Activated naive CD4-positive, alpha-beta T cell treated with anti-CD3 and anti-CD28 coated beads, Interleukin-2, amount 50 U/mL, for 72 hours (primary cell): ENCODE measurements around the gene CSTPP1. TPM values are rescaled to one million over a fixed set of nuclear protein-coding genes. Genes with fewer than 3 reads are reported as not detected.
"Not testable (repeated sequence)": the region's sequence is repeated elsewhere in the genome, so short reads cannot be mapped to it uniquely, and the experiment has no call there.

Experiments used
- ATAC-seq, 2 donors: fragments of 150-1000 bp; cut with Tn5 transposase; 2 replicates each; pipeline ENCODE4 v1.10.0; 2021; ENCODE audit warnings: mild to moderate bottlenecking in 2 of 2, moderate library complexity in 2 of 2
- DNase-seq, 2 donors: peaks; one replicate each; pipeline ENCODE4 v3.0.0; 2021 to 2022; ENCODE audit warnings: low spot score in 2 of 2
- H3K27ac Mint-ChIP-seq, 2 donors: one replicate each; pipeline ENCODE4 v1.8.0; 2022; ENCODE audit warnings: mild to moderate bottlenecking in 2 of 2, mixed read lengths in 2 of 2
- H3K36me3 Mint-ChIP-seq, 2 donors: one replicate each; pipeline ENCODE4 v1.8.0; 2022; ENCODE audit warnings: mixed read lengths in 2 of 2
- H3K9me3 Mint-ChIP-seq, 2 donors: one replicate each; pipeline ENCODE4 v1.8.0; 2022; ENCODE audit warnings: mixed read lengths in 2 of 2
- total RNA-seq, 2 donors: library from RNA; stranded (reverse); gene quantifications; one replicate each; pipeline ENCODE4 v1.2.3, GENCODE V29; 2022

Gene CSTPP1
- total RNA-seq, 2 donors from 2014 or later = 12.5 to 29.2 TPM

DNA sequence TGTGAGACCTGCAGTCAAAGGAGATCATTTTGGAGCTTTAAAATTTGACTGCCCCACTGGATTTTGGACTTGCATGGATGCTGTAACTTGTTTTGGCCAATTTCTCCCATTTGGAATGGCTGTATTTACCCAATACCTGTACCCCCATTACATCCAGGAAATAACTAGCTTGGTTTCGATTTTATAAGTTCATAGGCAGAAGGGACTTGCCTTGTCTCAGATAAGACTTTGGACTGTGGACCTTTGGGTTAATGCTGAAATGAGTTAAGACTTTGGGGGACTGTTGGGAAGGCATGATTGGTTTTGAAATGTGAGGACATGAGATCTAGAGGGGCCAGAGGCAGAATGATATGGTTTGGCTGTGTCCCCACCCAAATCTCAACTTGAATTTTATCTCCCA is 7.9 kb upstream of the CSTPP1 start:
- not testable (repeated sequence) for DNase-seq, H3K36me3 Mint-ChIP-seq, ATAC-seq, H3K9me3 Mint-ChIP-seq, H3K27ac Mint-ChIP-seq

DNA sequence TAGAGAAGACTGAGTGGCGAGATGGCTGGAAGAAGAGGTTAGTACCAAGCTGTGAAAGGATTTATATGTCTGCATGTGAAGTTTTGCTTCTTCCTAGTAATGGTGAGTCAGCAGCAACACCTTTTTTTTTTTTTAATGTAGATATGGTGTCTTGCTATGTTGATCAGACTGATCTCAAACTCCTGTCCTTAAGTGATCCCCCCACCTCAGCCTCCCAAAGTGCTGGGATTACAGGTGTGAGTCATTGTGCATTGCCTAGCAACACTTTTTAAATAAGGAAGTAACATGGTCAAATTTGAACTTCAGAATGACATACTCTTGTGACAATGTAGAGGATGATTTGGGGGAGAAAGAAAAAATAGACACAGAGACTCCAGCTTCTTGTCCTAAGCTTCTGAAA is 6.5 kb upstream of the CSTPP1 start:
- DNase-seq (no peak), ATAC-seq (peak; percentile 61 to 88)
- no peaks in the 10 kb centered on the region for H3K9me3 Mint-ChIP-seq
- H3K27ac Mint-ChIP-seq = no peak overlapping the region
- H3K36me3 Mint-ChIP-seq = no peaks in the 10 kb centered on the region

DNA sequence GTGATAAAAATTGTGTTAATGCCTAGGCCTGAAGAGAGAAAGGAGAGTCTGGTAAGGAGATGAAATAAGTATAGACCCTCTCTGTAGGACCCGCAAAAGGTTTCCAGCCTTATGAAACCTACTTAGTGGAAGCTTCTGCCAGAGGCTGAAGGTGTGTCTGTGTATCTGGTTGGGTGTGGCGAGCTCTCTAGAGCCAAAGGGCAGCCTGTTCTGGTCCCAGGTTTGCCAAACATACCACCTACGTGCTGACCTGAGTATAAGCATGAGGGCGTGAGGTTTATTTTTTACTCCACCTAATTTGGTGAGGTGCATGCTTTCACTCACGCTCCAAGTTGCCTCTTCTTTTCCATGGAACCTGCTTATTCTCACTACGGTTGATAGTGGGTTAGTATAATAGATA is 5.6 kb downstream of the CSTPP1 start:
- no peaks in the 10 kb centered on the region for H3K36me3 Mint-ChIP-seq
- H3K27ac Mint-ChIP-seq = no peak overlapping the region
- H3K9me3 Mint-ChIP-seq = no peaks in the 10 kb centered on the region
- no peak for DNase-seq
- no peak for ATAC-seq

DNA sequence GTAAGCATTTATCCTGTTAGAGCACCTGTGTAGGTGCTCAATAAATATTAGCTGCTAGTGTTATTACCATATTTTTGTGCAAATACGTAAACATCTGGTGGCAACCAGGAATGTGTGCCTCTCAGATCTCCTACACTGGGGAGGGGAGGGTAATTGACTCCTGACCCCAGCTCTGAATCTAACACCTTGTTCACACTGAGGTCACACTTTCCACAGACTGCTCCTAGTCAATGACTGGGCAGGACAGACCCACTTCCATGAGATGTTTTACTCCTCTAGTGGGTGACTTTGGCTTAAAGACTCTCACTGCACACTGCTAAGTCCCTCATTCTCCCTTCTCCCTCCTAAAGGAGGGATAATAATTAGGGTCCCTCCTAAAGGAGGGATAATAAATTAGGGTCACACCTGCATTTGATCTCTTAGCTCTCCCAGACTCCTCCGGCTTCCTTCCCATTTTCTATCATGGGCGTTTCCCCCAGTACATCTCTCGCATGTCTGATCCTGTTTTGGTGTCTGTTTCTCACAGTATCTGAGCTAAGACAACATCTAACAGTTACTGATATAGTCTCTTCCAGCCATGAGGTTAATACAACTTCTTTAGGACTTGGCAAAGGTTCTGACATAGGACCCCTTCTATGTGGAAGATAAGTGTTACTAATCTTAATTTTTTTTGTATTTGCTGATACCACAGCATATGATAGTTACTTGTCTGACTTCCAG is 8.0 kb downstream of the CSTPP1 start:
- no peak for DNase-seq
- Mint-ChIP-seq H3K9me3 (no peaks in the 10 kb centered on the region), H3K36me3 (no peaks in the 10 kb centered on the region), H3K27ac (no peak overlapping the region)
- ATAC-seq = no peak

DNA sequence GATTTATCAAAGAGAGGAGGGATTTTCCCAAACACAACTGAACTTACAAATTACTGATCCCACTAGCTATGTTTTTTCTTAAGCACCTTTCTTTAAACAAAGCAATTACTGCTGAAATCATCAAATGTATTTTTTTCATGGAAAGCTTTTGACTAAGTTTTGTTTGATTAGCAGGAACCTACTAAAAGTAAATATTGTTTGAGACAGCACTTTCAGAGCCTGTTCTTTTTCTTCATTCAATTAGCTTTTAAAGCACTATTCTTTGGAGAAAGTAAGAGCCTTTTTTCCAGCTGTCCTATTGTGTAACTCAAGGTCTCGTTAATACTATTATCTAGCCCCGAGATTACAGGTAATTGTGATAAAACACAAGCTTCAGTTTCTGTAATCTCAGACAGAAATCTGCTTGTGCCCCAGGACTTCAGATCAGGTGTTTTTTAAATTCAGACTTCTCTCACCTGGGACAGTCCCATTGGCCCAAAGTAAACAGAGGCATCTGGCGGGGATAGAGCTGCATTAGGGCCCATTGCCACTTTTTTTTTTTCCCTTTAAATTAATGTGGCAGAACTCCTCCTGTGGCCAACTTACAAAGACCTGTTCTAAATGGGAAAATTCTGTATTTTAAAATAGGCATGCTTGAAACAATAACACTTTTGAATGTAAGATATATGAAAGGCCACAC is 11.0 kb downstream of the CSTPP1 start:
- no peak overlapping the region for H3K27ac Mint-ChIP-seq
- DNase-seq (no peak), ATAC-seq (no peak)
- H3K9me3 Mint-ChIP-seq = no peaks in the 10 kb centered on the region
- H3K36me3 Mint-ChIP-seq = no peaks in the 10 kb centered on the region

DNA sequence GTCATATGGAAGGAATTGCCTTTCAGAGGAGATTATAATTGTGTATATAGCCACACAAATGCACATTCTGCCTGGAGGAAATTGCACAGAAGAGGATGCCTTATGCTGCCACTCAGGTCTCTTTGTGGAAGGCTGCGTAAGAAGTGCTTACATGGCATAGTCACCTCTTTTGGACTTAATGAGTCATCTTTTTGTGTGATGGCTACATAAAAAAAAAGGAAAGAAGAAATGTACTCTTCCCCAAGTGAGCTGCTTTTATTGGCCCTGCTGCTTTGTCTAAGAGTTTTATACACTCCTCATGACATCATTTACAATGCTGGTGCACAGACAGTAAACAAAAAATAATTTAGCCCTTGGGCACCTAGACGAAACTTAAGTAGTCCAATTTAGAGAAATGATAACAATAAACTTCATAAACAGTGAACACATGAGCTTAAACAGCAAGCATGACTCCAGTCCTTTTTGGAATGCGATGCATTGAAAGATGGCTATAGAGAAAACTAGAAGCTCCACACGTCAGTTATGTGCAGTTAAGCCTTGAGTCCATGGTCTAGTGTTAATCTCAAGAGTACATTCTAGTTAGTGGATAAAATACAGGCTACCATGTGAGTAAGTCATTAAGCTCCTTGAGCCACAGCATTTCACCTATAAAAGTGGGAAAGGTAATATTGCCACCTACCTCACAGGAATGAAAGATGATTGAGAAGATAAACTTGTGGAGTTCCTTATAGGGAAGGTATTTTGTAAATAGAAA is 12.0 kb downstream of the CSTPP1 start:
- Mint-ChIP-seq H3K27ac (no peak overlapping the region), H3K9me3 (no peaks in the 10 kb centered on the region), H3K36me3 (no peaks in the 10 kb centered on the region)
- DNase-seq = no peak
- ATAC-seq = no peak

DNA sequence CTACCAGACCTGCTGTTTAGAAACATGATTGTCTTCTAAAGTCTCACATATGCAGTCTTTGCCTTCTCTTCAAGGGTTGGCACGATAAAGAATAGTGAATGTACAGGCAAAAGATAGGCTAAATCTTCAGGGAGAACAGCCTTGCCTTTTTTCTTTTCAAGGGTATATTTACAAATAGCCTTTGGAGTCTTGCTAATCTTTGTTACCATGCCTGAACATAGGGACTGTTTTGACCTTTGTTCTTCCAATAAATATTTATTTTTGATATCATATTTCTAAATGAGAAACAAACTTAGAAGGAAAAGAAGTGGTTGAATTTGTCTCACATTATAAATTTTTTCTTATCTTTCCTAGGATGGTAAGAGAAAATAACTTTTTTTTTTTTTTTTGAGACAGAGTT is 12.7 kb downstream of the CSTPP1 start:
- Mint-ChIP-seq H3K27ac (no peak overlapping the region), H3K36me3 (no peaks in the 10 kb centered on the region), H3K9me3 (no peaks in the 10 kb centered on the region)
- no peak for DNase-seq
- ATAC-seq = no peak

DNA sequence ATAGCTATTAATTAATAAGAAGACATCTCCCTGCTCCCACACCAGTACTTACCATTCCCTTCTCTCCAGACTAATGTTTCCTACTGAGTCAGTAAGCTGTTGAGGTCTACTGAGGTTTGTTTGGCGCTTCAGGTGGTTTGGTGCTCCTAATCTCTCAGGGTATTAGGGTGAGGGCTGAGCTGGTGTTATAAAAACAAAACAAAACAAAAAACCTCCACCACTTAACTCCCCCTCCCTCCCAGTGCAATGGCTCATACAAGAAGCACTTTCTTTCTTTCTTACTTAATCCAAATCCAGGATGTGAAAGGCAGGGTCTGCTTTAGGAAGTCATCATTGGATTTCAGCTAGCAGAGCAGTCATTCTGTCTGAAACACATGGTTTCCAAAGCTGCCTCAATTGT is 15.3 kb downstream of the CSTPP1 start:
- no peak for ATAC-seq
- no peaks in the 10 kb centered on the region for H3K36me3 Mint-ChIP-seq
- no peak for DNase-seq
- no peaks in the 10 kb centered on the region for H3K9me3 Mint-ChIP-seq
- H3K27ac Mint-ChIP-seq = peak overlapping the region; percentile 0 to 69

DNA sequence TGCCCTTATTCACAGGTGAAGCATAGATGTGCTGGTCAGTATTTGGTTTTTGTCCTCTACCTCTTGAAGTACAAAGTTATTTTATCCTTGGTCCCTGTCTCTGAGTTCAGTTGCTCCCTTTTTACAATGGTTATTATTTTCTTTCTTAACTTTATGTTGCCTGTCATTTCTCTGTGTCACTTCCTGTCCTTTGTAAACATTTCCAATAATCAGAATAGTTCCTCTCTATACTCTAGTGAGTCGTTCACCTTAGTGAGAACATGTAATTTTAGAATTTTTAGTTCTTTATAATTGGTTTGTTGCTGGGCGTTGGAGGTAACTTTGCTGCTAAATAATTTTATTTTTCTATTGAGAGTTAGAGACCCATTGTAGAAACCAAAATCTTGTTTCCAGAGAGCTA is 16.0 kb downstream of the CSTPP1 start:
- no peak for ATAC-seq
- no peaks in the 10 kb centered on the region for H3K36me3 Mint-ChIP-seq
- no peak for DNase-seq
- H3K27ac Mint-ChIP-seq = peak overlapping the region; percentile 0 to 69
- H3K9me3 Mint-ChIP-seq = no peaks in the 10 kb centered on the region

DNA sequence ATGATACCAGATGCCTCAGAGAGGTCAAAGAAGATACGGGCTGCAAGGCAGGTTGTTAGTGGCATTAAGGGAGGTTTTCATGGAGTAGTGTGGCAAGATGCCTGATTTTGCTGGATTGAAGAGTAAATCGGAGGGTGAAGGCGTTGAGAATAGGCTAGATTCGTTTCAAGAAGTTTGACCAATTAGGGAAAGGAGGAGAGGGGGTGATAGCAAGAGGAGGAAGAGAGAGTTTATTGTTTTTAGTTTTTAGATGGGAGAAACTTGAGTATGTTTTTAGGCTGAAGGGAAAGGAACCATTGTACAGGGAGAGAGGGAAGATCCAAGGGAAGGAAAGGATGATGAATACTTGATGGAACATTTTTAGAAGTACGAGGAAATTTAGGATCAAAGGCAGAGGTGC is 16.5 kb downstream of the CSTPP1 start:
- ATAC-seq (no peak), DNase-seq (no peak)
- H3K9me3 Mint-ChIP-seq = no peaks in the 10 kb centered on the region
- no peaks in the 10 kb centered on the region for H3K36me3 Mint-ChIP-seq
- peak overlapping the region in 1 of 2 donors; percentile 69 for H3K27ac Mint-ChIP-seq

DNA sequence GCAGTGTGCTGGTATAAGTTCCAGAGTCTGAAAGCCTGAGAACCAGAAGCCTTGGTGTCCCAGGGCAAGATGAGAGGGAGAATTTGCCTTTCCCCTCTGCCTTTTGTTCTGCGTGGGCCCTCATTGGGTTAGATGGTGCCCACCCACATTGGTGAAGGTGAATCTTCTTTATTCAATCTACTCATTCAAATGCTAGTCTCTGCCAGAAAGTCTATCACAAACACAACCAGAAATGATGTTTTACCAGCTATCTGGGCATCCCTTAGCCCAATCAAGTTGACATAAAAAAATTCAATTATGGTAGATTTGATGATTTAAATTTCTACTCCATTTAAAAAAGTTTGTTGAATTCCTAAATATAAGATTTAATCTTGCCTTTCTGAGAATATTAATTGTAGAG is 22.2 kb downstream of the CSTPP1 start:
- Mint-ChIP-seq H3K27ac (no peak overlapping the region), H3K9me3 (no peaks in the 10 kb centered on the region), H3K36me3 (peaks cover 0 to 19% of the 10 kb centered on the region in 2 donors)
- DNase-seq = no peak
- no peak for ATAC-seq

DNA sequence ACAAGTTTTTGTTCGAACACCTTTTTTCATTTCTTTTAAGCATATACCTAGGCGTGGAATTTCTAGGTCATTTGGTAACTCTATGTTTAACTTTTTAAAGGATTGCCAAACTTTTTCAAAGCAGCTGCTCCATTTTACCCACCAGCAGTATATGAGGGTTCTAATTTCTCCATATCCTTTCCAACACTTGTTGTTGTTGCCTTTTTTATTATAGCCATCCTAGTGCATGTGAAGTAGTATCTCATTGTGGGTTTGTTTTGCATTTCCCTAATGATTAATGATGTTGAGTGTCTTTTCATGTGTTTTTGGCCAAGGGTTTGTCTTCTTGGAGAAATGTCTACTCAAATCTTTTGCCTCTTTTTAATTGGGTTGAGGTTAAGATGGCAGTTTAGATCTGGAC is 24.5 kb downstream of the CSTPP1 start:
- DNase-seq = no peak
- Mint-ChIP-seq H3K36me3 (peaks cover 0 to 19% of the 10 kb centered on the region in 2 donors), H3K27ac (no peak overlapping the region), H3K9me3 (no peaks in the 10 kb centered on the region)
- ATAC-seq = no peak

DNA sequence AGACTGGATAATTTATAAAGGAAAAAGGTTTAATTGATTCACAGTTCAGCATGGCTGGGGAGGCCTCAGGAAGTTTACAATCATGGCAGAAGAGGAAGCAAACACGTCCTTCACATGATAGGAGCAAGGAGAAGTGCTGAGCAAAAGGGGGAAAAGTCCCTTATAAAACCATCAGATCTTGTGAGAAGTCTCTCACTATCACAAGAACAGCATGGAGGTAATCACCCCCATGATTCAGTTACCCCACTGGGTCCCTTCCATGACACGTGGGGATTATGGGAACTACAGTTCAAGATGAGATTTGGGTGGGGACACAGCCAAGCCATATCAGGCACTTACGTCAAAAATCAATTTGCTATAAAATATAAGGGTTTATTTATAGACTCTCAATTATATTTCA is 25.3 kb downstream of the CSTPP1 start:
- not testable (repeated sequence) for ATAC-seq, H3K9me3 Mint-ChIP-seq, DNase-seq, H3K27ac Mint-ChIP-seq
- H3K36me3 Mint-ChIP-seq = peaks cover 0 to 19% of the 10 kb centered on the region in 2 donors

DNA sequence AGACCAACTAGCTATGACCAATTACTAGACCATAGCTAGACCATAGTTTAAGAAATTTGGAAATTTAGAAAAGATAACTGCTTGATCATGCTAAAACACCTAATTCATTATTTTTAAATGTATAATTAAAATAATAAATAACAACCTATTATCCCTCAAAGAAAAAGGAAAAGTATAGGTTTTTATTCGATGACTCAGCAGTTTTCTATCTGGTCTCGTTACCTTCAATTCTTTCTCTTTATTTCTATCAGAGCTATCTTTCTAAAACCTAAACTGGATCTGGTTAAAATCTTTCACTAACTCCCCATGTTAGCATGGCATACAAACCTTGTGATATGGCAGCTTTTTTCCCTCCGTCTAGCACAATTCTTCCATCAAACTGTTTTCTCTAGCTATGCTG is 27.3 kb downstream of the CSTPP1 start:
- DNase-seq = no peak
- Mint-ChIP-seq H3K9me3 (no peaks in the 10 kb centered on the region), H3K36me3 (peaks cover 0 to 13% of the 10 kb centered on the region in 2 donors), H3K27ac (no peak overlapping the region)
- ATAC-seq = no peak

DNA sequence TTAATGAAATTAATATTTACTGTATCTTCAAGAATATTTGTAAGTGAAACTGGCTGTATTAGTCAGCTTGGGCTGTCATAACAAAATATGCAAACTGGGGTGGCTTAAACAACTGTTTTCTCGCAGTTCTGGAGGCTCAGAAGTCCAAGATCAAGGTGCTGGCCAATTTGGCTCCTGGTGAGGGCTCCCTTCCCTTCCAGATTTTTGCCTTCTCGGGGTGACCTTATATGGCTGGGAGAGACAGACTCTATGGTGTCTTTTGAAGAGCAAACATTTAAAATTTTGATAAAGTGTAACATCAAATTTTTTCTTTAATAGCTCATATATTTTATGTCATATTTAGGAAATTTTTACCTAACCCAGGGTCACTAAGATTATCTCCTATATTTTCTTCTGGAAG is 30.2 kb downstream of the CSTPP1 start:
- Mint-ChIP-seq H3K27ac (no peak overlapping the region), H3K9me3 (no peaks in the 10 kb centered on the region), H3K36me3 (no peaks in the 10 kb centered on the region)
- no peak for DNase-seq
- ATAC-seq = no peak

DNA sequence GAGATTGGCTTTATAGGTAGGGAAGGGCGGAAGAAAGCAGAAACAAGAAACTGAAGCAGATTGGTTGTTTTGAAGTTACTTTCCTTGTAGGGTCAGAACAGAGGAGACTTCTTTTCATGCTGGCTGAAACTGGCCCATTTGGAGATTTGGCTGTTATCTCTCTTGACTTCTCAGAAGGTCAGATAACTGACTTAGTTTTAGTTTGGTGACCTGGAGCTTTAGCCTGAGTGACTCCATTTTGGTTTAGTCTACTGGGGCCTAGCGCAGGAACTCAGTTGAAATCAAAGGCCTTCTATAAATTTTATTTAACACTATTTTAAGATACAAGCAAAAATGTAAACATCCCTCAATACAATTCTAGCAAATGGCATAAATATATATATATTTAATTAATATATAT is 31.4 kb downstream of the CSTPP1 start:
- ATAC-seq (no peak), DNase-seq (no peak)
- Mint-ChIP-seq H3K9me3 (no peaks in the 10 kb centered on the region), H3K36me3 (no peaks in the 10 kb centered on the region), H3K27ac (no peak overlapping the region)

DNA sequence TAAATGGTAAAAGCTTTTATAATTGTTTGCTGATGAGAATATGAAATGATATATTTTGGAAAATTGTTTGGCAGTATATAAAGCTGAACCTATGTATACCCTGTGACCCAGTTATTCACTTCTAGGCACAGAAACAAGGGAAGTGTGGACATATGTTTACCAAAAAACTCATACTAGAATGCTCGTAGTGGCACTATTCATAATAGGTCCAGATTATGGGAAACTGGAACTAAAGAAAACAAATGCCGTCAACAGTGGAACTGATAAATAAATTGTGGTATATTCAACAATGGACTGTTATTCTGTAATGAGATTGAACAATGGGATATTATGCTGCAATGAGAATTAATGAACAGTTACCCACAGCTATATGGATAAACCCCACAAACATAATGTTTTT is 32.8 kb downstream of the CSTPP1 start:
- no peaks in the 10 kb centered on the region for H3K9me3 Mint-ChIP-seq
- H3K36me3 Mint-ChIP-seq = no peaks in the 10 kb centered on the region
- H3K27ac Mint-ChIP-seq = no peak overlapping the region
- DNase-seq (no peak), ATAC-seq (no peak)
